GM15510 (cell line): ENCODE results near the gene DNAH12.

Source experiments
- POLR2A ChIP-seq: IDR thresholded peaks from 3 replicates; pipeline ENCODE4 v1.6.1; 2011; ENCODE audit warnings: borderline replicate concordance; ENCODE audit not compliant: insufficient read length; ENCODE audit errors: extremely low read depth

The DNAH12 gene

DNA sequence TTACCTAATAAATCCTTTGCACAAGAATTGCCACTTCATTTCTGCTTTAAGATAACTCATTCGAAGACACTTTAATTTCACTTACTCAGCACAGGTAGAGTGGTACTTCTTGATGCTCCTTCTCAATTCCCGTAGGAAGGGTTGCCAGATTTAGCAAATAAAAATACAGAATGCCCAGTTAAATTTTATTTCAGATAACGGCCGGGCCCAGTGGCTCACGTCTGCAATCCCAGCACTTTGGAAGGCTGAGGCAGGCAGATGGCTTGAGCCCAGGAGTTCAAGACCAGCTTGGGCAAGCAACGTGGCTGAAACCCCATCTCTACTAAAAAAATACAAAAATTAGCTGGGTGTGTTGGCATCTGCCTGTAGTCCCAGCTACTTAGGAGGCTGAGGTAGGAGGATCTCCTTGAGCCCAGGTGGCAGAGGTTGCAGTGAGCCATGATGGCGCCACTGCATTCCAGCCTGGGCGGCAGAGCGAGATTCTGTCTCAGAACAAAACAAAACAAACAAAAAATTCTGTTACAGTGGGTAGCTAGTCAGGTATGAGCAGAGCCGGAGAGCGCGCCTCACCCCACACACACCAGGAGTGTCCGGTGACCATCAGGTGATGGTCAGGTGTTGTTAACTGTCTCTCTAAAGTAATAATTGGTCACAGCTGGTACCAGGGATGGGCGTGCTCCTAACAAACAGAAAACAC lies 92.8 kb downstream of the DNAH12 start:
- no peak for TF ChIP-seq POLR2A

DNA sequence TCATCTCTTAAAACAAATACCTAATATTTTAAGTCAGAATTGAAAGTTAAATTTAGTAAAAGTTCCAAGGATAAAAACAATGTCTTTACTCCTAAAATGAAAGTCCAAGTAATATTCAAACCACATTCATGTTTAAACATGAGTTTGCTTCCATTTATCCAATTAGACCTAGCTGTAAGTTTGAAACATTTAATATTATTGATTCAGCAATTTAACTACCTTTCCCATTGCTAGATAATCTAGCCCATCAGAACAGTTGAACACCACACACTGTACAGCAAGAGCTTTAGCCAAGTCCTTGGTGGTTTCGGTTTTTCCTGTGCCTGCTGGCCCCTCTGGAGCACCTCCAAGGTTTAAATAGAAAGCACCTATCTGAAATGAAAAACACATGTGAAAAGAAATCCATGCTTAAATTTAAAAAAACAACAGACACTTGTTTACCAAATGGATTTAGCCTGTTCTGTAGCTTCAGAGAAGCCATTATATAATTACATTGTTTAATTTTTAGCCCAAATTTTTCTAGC lies 97.8 kb downstream of the DNAH12 start:
- TF ChIP-seq POLR2A: no peak

DNA sequence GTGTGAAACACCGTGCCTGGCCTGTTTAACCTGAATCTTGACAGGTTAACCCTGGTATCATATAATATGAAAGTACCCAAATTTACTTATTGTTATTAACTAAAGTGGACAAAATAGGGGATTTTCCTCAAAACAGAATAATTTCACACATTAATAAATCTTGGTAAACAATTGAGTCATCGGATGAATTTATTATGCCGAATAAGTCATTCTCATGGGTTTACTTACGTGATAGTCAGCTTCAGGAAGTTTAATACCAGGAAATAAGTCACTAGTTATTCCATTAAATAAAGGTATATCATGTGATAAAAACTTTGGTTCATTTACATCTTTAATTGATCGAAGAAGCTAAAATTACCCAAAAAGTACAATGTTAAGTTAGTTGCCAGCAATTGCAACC lies 99.7 kb downstream of the DNAH12 start:
- no peak for TF ChIP-seq POLR2A

DNA sequence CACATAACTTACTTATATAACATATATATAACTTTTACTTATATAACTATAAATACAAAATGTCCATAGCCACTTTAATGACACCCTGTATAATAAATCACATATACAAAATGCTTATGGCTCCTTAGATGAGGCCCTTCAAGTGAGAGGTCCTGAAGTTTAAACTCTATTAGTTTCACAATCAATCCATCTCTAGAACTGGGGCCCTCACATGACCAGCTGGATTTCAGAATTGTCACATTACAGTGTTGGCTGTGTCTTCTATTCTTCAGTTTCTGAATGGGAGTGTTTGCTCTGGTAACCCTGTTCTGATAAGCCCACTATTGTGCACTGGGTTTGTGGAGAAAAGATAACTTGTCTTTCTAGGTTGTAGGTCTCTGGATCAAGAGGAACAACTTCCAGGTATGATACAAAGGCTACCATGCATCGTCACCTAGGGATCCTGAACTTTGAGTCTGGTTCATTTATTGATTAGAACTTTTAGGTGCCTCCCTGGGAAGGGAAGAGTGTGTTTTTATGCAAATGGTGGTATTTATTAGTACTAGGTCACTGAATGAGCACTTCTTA lies 107.9 kb downstream of the DNAH12 start:
- TF ChIP-seq POLR2A: no peak

DNA sequence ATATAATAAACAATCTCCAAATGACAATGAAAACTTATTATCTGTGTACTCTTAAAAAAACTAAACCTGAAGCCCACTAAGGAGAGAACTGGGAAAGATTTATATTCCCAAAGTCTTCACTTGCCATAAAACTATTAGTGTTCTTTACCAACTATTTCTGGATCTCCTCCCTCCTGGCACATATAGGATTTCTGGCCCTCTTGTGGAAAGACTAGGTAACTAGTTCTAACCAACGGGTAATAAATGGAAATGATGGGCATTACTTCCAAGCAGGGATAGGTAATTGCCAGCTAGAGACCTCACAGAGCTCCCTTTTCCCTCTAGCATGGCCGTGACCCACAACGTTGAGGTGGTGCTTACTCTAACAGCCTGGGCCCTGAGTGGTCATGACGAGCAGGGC lies 110.1 kb downstream of the DNAH12 start:
- TF ChIP-seq POLR2A: no peak

DNA sequence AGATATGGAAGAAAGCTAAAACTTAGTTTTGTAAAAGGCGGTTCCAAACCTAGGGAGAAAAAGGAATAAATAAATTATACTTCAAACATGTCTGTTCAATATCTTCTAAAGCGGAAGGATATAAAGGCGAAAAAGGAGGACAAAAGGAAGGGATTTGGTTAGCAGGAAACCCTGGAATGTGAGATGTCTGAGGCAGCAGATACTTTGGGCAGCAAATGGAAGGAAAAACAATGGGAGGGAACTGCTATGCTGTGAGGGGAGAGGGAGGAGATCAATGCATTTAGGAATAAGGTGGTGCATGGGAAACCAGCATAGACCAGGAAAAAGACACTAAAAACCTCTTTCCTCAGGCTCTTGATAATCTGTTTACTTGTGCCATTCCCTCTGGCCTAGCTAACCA lies 120.8 kb downstream of the DNAH12 start:
- no peak for TF ChIP-seq POLR2A

DNA sequence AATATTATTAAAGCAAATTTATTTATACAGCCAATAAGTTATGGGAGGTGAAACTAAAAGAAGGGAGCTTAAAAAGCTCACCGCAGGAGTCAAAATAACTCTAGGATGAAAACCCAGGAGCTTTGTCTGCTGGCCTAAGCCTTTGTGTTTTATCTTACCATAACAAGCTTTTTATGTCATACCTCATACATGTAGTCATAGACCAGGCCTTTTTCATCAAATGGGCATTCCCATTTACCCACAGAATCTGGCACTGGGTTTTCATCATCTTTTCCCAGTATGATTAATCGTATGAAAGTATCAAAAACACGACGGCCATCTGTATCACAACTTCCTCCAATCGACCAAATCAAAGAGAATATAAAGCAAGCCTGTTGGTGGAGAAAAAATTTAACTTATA lies 122.8 kb downstream of the DNAH12 start:
- no peak for TF ChIP-seq POLR2A

DNA sequence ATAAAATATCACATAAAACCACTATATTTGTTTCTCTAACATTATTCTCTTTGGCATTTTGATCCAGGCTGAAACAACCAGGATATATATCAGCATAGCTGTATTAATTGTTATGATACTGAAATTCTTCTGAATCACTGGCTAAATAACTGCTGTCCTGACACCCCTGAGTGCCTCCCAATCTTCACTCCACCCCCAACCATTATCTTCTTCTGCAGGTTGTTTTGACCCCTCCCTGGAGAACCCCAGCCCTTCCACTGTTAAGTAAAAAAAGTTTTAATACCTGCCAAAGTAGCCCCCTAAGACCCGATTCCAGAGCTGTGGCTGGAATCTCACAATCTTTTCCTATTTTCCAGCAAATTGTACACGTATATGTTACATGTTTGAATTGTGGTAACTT lies 124.1 kb downstream of the DNAH12 start:
- no peak for TF ChIP-seq POLR2A

DNA sequence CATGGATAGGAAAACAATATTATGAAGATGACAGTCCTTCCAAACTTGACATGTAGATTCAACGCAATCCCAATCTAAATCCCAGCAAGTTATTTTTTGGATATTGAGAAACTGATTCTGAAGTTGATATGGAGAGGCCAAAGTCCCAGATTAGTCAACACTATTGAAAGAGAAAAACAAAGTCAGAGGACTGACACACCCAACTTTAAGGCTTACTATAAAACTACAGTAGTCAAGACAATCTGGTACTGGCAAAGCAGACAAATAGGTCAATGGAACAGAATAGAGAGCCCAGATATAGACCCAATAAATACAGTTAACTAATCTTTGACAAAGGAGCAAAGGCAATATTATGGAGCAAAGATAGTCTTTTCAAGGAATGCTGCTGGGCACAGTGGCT lies 132.4 kb downstream of the DNAH12 start:
- no peak for TF ChIP-seq POLR2A

DNA sequence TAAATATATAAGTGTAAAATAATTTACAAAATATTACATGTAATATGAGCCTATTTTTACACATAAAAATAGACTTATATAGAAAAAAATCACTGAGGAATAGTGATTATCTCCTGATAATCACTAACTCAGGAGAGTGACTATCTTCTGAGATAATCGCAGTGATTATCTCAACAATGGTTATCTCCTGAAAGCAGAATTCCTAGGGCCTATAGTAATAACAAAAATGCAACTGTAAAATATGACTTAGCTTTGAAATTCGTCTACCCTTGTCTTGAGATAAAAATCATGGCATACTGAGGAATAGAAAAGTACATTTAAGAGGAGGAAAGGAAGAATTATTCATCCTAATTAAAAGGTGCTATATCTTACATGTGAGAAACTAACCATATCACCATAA lies 134.7 kb downstream of the DNAH12 start:
- TF ChIP-seq POLR2A: no peak

DNA sequence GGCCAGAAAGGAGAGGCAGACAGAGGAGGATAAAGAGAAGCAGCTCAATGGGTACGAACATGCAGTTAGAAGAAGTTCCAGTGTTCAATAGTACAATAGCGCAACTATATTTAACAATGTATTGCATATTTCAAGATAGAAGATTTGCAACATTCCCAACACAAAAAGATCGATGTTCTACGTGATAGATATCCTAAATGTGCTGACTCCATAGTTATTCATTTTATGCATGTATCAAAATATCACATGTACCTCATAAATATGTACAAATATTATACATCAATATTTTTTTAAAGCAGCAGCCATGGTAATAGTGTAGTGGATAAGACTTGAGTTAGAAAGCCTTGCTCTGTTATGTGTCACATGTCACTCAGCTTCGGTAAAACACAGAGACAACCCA lies 141.5 kb downstream of the DNAH12 start:
- TF ChIP-seq POLR2A: no peak

DNA sequence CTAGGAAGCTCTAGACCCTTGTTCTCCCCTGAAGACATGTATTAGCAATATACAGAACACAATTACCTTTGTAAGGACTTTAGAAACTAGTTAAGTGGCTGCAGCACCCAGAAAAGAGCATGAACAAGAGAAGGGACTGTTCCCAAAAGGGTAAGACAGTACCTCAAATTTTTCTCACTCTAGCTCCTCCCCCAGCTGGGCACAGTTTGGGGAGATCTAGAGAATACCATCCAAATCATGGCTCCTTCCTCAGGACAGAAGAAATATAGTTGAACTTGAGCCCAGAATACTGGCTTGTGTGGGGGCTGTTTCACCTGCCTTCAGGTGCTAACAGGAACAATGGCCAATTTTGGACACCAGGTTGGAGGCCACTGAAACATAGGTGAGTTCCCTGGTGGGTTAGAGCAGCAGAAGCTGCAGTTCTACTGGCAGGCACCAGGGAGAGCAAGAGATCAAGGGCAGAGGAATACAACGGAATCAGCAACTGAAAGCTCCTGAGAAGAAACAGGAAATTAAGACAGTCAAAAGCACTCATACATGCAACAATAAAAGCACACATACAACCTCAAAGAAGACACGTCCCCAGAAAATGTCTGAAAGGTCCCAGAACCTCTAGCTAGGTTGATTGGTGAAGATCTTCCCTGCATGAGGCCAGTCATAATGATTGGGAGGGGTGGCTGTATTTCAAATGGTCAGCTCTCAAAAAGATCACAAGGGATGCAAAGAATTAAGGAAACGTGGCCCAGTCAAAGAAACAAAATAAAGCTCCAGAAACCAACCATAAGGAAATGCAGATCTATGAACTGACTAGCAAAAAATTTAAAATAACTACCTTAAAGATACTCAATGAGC lies 146.7 kb downstream of the DNAH12 start:
- no peak for TF ChIP-seq POLR2A

DNA sequence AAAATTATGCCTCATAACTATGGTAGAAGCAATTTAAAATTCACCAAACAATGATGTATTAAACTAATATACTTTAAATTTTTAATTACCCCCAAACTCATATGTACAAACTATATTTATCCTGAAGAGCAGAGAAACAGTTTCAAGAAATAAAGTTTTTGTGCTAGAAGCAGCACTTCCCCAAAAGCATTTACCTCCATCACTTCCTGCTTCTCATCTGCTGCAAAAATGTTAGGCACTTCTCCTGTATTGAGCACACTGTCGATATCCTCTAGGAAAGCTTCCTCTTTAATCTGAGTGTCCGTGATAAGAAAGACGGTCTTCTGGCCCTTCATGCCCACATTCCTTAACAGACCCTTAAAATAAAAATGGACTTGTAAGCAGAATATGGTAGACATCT lies 150.2 kb downstream of the DNAH12 start:
- no peak for TF ChIP-seq POLR2A

DNA sequence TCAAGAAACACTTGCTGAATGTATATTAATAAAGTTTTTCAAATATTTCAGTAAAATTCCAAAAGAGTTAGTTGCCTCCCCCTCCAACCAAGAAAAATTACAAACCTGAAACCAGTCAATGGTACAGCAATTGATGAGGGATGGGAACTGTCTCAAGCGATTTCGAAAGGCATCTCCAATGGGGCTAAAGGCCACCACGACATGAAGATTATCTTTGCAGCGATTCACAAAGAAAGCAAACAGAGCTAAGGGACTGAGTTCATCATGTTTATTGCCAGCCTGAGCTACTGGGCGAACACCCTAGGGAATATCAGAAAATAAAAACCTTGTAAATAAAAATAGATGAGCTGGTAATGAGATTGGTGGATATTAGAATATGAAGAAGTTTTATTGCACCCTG lies 152.4 kb downstream of the DNAH12 start:
- no peak for TF ChIP-seq POLR2A

DNA sequence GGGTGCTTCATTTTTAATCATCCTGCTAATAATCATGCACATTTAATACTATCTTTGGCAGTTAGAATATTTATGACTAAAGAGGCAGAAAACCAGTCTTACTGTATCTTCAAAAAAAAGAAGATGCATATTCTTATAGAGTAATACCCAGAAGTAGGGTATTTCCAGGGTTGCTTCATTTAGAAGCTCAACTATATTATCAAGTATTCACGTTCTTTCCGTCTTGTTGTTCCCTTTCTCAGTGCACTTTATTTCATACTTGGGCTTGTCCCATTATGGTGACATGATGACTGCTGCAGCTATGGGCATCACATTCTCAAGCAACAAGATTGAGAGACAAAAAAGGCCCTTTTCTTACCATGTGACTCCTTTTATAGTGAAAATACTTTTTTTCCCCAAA lies 154.9 kb downstream of the DNAH12 start:
- TF ChIP-seq POLR2A: no peak
